ENCODE measurements around the gene BIN1.

The BIN1 gene

GRCh38 chr2:127118038-127118437 is 11.1 kb upstream of the BIN1 start:
- CTCF ChIA-PET, result no interaction called here
- POLR2A ChIA-PET, result no interaction called here
- TF ChIP-seq, protein P1, sequence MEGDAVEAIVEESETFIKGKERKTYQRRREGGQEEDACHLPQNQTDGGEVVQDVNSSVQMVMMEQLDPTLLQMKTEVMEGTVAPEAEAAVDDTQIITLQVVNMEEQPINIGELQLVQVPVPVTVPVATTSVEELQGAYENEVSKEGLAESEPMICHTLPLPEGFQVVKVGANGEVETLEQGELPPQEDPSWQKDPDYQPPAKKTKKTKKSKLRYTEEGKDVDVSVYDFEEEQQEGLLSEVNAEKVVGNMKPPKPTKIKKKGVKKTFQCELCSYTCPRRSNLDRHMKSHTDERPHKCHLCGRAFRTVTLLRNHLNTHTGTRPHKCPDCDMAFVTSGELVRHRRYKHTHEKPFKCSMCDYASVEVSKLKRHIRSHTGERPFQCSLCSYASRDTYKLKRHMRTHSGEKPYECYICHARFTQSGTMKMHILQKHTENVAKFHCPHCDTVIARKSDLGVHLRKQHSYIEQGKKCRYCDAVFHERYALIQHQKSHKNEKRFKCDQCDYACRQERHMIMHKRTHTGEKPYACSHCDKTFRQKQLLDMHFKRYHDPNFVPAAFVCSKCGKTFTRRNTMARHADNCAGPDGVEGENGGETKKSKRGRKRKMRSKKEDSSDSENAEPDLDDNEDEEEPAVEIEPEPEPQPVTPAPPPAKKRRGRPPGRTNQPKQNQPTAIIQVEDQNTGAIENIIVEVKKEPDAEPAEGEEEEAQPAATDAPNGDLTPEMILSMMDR (IDR thresholded peaks at IDR 0.05; ENCODE audit: control extremely low read depth, extremely low read depth, low read depth, missing control alignments), result no peak
- DNase-seq (ENCODE audit: extremely low spot score), result no peak

- POLR2A ChIA-PET, result no interaction called here
- DNase-seq (ENCODE audit: extremely low spot score), result no peak
- TF ChIP-seq, protein P1 (IDR thresholded peaks at IDR 0.05; ENCODE audit: control extremely low read depth, extremely low read depth, low read depth, missing control alignments), result no peak
- CTCF ChIA-PET, result no interaction called here
Observed at GRCh38 chr2:127117603-127118002, 10.6 kb upstream of the BIN1 start.

GRCh38 chr2:127115471-127116199 is 8.7 kb upstream of the BIN1 start:
- TF ChIP-seq, protein P1 (IDR thresholded peaks at IDR 0.05; ENCODE audit: control extremely low read depth, extremely low read depth, low read depth, missing control alignments), result no peak
- DNase-seq (ENCODE audit: extremely low spot score), result no peak
- ChIA-PET POLR2A (no interaction called here), CTCF (interaction anchor here (1.4 to 1.7 kb wide), 2 partner anchors 11 kb away, joined by 3 to 4 read pairs; no protein-coding TSS in a partner anchor)

- no peak for DNase-seq (ENCODE audit: extremely low spot score)
- TF ChIP-seq, protein P1 (IDR thresholded peaks at IDR 0.05; ENCODE audit: control extremely low read depth, extremely low read depth, low read depth, missing control alignments), result no peak
- ChIA-PET CTCF (no interaction called here), POLR2A (no interaction called here)
Observed at GRCh38 chr2:127110985-127111384, 4.0 kb upstream of the BIN1 start.

GRCh38 chr2:127108090-127108523 is 1.2 kb upstream of the BIN1 start:
- ChIA-PET POLR2A (no interaction called here), CTCF (no interaction called here)
- TF ChIP-seq, protein P1 (IDR thresholded peaks at IDR 0.05; ENCODE audit: control extremely low read depth, extremely low read depth, low read depth, missing control alignments), result no peak
- DNase-seq (ENCODE audit: extremely low spot score), result no peak

DNA sequence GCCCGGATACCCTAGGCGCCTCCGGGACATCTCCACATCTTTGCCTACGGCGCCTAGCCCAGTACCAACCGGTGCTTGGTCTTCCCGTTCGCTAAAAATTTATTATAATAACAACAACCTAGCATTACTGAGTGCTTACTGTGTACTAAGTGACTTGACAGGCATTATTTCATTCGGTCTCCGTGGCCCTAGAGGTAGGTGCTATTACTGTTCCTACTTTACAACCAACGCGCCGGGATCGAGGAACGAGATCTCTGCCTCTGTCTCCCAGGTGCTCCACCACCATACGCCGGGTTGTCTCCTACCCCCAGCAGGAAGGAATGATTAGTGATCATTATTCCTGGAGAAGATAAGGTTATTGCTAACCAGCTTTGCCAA is 657 bp upstream of the BIN1 start:
- ChIA-PET CTCF (interaction anchor here (0.9 kb wide), 1 partner anchor 31 kb away, joined by 3 read pairs; no protein-coding TSS in a partner anchor), POLR2A (no interaction called here)
- no peak for DNase-seq (ENCODE audit: extremely low spot score)
- TF ChIP-seq, protein P1 (IDR thresholded peaks at IDR 0.05; ENCODE audit: control extremely low read depth, extremely low read depth, low read depth, missing control alignments), result no peak
